GM21515 (cell line): Measurements from ENCODE around the gene SIK3.

Experiments used
- ATAC-seq: cut with Tn5 transposase; IDR thresholded peaks from one replicate; pipeline ENCODE4 v1.9.1; 2021; ENCODE audit not compliant: unreplicated experiment

Gene SIK3

DNA sequence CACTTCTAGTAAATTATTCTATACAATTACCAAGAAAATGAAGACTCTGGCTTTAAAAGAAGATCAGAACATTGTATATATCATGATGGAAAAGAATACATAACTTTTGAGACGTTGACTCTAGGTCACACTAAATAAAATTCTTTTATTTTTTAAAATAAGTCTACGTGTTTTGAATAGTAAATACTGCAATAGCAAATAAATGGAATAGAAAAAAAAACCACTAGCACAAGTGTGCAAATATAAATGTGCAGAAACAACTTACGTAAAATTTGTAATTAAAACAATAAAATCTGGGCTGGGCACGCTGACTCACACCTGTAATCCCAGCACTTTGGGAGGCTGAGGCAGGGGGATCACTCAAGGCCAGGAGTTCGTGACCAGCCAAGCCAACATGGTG is 17.9 kb downstream of the SIK3 start:
- ATAC-seq = no peak

- ATAC-seq = no peak
Observed at GRCh38 chr11:117076941-117077691, 21.1 kb downstream of the SIK3 start.

GRCh38 chr11:117075186-117075585 is 23.0 kb downstream of the SIK3 start:
- ATAC-seq = no peak

GRCh38 chr11:117074119-117074518 is 24.1 kb downstream of the SIK3 start:
- ATAC-seq = no peak

DNA sequence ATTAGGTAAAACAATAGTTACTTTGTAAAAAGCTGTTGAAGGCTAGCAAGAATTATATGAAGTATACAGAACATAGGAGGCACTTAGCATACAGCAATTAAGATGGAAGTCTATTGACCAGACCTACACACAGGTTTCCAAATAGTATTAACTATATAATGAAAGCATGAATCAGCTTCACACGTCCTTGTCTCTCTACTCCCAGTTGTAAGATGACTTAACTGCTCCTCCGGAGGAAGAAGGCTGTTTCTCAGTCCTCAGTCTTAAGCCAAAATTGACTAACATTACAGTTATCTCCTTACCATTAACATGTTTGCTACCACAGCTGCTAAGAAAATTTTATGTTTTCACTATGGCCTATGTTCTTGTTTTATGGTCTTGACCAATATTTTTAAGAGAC is 24.7 kb downstream of the SIK3 start:
- ATAC-seq = no peak

DNA sequence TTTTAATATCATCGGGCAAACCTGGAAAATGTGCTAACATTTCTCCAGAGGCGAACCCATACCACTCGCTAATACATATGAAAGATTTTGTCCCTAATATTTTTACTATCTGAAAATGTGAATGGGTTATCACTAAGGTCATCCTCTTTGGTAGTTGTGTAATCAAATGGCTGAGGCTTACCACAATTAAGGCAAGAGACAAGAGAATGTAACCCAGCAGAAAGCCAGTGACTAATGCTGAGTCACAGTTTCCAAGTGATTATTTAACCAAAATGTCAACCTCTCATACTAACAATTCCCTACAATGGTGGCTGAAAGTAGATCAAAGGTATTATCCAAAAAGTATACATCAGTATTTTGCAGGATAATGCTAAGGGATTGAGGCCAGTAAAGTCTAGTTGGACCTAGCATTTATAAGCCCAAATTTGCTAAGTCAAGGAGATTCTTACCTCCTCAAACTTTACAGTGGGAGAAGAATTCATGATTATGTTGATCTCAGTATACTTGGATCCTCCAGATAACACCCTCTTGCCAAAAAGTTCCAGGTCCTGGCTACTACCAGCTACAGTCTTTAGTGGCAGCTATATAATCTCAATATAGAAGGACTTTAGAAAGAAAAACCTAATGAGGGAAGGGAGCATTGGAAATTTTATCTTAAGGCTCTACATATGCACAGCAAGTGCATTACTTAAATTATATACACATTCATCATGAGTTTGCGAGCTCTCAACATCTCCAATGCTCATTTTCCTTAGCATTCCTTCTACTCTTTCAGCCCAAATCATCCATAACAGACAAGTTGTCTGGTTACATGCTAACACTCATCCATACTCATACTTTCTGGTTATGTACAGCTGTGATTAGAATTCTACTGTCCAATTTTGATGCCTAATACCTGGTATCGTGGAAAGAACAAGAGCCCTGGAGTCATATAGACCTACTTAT is 25.4 kb downstream of the SIK3 start:
- ATAC-seq = no peak

DNA sequence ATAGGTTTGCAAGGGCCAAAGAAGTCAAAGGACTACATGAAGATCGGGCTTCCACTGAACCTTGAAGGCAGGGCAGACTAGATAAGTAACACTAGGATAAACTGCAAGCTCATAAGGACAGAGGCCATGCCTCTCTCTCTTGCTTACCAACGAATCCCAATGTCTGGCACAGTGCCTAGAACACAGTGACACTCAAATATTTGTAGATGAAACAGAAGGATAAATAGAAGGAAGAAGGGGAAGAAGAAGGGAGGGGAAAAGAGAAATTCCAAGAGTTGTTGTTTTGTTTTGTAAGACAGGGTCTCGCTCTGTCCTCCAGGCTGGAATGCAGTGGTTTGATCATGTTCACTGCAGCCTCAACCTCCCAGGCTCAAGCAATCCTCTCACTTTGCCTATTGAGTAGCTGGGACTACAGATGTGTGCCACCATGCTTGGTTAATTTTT is 26.9 kb downstream of the SIK3 start:
- no peak for ATAC-seq

GRCh38 chr11:117070016-117070415 is 28.2 kb downstream of the SIK3 start:
- ATAC-seq = no peak

DNA sequence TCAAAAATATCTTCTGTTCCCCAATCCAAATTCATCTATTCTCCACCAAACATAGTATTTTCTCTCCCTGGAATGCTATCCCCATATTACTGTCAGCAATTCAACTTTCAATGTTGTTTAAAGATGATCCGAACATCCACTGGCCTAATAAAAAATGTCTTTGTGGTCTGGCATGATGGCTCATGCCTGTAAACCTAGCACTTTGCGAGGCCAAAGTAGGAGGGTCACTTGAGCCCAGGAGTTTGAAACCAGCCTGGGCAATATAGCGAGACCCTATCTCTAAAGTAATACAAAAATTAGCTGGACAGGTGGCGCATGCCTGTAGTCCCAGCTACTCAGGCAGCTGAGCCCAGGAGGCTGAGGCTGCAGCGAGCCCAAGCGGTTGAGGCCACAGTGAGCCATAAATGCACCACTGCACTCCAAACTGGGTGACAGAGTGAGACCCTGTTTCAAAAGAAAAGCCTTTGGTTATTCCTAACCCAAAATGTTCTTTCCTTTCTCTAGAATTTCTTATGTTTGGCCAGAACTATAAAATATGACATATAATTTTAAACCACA is 29.8 kb downstream of the SIK3 start:
- ATAC-seq = no peak

DNA sequence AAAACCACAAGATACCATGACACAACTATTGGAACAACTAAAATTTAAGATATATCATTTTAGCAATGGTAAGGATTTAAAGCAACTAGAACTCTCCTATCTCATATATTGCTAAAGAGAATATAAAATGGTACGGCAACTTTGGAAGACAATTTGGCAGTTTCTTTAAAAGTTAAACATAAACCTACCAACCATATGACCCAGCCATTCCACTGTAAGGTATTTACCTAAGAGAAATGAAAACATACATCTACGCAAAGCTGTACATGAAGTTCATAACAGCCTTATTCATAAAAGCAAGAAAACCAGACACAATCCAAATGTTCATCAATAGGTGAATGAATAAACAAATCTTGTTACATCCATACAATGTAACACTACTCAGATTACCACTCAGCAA is 31.3 kb downstream of the SIK3 start:
- no peak for ATAC-seq

DNA sequence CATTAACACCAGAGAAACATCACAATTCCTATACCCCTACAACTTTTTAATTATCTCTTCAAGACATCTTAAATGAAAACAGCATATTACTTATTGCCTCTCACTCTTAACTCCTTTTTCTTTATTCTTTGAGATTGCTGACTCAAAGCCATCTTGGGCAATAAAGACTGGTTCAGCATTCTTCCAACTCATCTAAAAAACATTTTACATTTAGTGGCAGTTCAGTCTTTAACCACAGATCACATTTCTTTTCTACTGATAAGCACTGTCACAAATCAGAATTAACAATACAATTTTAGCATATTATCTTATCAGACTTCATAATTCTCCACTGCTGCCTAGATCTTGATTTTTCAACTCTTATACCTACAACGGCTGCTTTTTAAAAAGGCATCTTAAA is 34.0 kb downstream of the SIK3 start:
- no peak for ATAC-seq

DNA sequence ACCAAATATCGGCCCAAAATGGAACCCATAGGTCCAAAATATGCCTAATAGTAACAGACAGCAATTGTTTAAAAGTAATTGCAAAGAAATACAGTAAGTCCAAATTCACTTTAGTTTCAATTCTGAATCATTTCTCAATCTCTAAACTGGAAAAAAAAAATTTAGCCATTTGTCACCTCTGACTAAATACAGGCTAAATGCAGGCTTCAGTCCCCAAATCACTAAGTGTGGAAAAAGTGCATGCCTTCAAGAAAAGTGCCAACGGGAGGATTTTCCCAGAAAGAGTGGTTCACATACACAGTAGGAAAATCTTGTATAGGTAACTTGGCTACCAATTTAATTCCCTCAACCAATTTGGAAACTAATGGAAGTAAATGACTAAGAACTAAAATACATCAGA is 35.7 kb downstream of the SIK3 start:
- ATAC-seq = no peak

DNA sequence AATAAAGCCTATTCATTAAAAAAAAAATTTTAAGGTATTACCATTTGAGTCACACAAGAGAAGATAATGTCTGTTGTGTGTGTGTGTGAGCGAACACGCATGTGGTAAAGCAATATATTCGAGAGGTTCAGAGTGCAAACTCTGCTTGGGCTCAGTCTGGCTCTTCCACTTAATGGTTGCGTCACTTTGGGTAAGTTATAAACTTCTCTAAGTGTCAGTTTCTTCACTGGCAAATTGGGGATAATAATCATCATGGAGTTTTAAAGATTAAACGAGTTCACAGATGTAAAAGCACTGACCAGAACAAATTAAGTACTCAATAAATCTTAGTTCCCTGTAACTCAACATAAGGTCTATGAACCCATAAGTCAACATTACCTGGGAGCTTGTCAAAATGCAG is 37.0 kb downstream of the SIK3 start:
- no peak for ATAC-seq

DNA sequence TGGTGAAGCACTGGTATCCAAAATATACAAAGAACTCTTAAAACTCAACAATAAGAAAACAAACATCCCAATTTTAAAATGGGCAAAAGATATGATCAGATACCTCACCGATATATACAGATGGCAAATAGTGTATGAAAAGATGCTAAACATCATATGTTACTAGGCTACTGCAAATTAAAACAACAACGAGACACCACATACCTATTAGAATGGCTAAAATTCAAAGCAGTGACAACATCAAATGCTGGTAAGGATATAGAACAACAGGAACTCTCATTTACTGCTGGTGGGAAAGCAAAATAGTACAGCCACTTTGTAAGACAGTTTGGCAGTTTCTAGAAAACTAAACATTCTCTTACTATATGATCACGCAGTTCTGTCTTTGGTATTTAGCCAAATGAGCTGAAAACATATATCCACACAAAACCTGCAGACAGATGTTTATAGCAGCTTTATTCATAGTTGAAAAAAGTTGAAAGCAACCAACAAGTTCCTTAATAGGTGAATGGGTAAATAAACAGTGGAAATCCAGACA is 38.5 kb downstream of the SIK3 start:
- ATAC-seq = no peak

DNA sequence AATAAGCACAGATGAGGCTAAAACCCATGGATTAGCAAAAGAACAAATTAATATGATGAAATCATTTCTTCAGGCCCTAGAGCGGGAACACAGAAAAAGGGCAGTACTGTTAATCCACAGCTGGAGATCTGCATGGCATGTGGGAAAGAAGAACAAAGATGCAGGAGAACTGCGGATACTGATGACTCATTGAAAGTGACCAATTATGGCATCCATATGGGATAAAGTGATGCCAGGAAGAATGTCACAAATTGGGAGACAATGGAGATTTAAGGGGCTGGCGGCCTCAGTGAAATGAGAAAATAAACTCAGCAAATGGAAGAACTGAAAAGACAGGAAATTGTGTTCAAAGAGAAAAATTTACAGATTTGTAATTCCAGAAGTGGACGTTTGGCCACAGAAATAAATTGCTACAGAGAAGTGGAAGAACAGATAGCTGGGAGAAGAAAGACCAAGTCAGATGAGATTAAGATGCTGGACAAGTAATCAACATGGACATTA is 39.4 kb downstream of the SIK3 start:
- no peak for ATAC-seq

DNA sequence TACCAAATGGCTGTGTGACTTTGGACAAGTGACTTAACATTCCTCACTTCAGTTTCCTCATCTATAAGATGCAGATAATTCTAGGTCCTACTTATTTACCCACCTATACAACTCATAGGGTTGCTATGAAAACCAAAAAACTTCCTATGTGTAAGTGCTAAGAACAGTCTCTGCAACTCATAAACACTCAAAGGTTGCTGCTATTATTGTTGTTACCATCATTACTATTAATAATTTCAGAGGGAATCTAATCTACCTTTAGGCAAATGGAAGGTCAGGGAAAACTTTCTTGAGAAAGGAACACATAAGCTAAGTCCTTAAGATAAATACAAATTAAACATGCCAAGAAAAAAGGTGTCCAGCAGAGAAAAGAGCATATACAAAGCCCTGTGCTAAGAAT is 40.5 kb downstream of the SIK3 start:
- ATAC-seq = no peak

- ATAC-seq = no peak
Observed at GRCh38 chr11:117057317-117057716, 40.9 kb downstream of the SIK3 start.

DNA sequence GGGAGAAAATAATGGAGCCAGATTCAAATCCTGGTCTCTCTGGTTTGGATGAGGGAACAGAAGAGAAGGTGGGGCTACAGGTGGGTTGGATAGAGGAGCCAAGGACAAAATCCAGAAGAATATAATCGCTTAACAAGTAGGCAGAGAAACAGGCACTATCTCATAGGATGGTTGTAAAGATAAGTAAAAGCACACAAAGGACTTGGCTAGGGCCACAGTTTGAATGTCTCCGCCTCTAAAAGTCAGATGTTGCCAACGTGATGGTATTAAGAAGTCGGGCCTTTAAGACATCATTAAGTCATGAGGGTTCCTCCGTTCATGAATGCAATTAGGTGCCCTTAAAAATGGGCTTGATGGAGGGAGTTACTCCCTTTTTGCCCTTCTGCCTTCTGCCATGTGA is 42.8 kb downstream of the SIK3 start:
- no peak for ATAC-seq

DNA sequence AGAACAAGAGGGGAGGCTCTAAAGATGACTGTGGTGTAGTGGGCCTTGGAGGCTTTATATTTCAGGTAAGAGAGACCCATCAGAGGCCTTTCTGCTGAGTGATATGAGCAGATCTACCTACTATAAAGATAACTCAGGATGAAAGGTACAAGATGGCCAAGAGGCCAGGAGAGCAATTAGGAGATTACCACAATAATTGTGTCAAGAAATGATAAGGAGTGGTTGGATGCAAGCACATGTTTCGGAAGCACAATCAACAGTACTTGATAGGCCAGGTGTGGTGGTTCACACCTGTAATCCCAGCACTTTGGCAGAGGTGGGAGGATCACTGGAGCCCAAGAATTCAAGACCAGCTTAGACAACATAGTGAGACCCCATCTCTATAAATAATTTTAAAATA is 43.8 kb downstream of the SIK3 start:
- no peak for ATAC-seq

DNA sequence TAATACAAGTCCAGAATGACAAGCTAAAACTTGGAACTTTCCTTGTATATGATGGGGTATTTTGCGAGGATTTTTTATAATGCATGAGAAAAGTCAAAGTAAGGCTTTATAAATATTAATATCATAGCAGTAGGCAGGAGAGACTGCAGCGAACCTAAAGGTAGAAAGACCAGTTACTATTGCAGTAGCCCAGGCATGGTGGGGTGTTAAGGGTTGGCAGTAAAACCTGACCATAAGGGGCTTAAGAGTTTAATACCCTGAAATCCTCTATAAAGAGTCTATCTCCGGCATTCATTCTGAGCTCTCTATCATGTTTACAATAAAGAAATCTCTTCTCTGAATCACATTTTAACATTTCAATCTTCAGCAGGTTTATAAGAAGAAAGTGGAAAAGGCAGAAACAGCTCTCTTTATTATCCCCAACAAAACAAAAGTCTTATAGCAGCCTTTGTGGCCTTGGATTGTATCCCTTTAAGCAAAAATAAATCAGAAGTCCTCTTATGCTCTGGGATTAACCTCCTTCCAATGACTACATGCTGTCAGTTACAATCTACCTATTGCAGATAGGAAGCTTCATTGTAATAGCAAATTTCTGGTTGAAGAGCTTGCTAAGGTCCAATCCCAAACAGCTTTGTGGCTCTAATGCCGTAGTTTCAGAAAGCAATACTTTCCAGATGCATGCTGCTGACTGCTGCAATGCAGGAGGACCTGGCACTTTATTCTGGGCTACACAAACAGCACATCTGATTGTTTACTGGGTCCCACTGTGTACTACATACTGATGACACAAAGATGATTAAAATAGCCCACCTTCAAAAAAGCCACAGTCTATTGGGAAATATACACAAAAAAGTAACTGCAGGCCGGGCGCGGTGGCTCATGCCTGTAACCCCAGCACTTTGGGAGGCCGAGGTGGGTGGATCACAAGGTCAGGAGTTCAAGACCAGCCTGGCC is 45.8 kb downstream of the SIK3 start:
- ATAC-seq = no peak
